ENCODE results near the gene NPAS3.

GRCh38 chr14:33809396-33809981 lies 870.8 kb downstream of the NPAS3 start:
- TF ChIP-seq CTCF (IDR thresholded peaks at IDR 0.05; ENCODE audit: low read depth, low read length) (no peak), EZH2phosphoT487 (IDR thresholded peaks at IDR 0.05; ENCODE audit: low read depth) (no peak)

Measured in OCI-LY3 (cell line).